DMS53 (cell line): Measurements from ENCODE around the gene ZIK1.

Source experiments
- DNase-seq: peaks from one replicate; lab custom pipeline; 2025; lab: John Stamatoyannopoulos, UW

ZIK1 gene

GRCh38 chr19:57611113-57611512 lies 27.2 kb downstream of the ZIK1 start:
- peak; percentile 22 for DNase-seq

- peak; percentile 95 for DNase-seq
Observed at GRCh38 chr19:57613941-57614743, 30.2 kb downstream of the ZIK1 start, which contains the start of gene ZNF134. Gene ZNF134 (plus strand): TSS chr19:57614242. CDS start chr19:57619469, 5,227 bp downstream.

- no peak for DNase-seq
Observed at GRCh38 chr19:57615346-57615745, 31.4 kb downstream of the ZIK1 start.

GRCh38 chr19:57620673-57621348 lies 36.9 kb downstream of the ZIK1 start:
- peak; percentile 29 for DNase-seq

- DNase-seq: no peak
Observed at GRCh38 chr19:57623091-57623490, 39.1 kb downstream of the ZIK1 start.

- DNase-seq: peak; percentile 96
Observed at GRCh38 chr19:57632987-57633831, 49.3 kb downstream of the ZIK1 start, which contains the start of gene ZNF211. Gene ZNF211 (plus strand): TSS chr19:57633168. CDS start chr19:57633347, 179 bp downstream.

- DNase-seq: no peak
Observed at GRCh38 chr19:57633832-57634131, 49.8 kb downstream of the ZIK1 start.

GRCh38 chr19:57637379-57637778 lies 53.4 kb downstream of the ZIK1 start:
- DNase-seq: no peak

GRCh38 chr19:57641715-57642234 lies 57.8 kb downstream of the ZIK1 start:
- DNase-seq: no peak

- DNase-seq: peak; percentile 5
Observed at GRCh38 chr19:57642396-57643046, 58.6 kb downstream of the ZIK1 start.
